Astrocyte of the spinal cord (primary cell): ENCODE results near the gene SLC7A9.
"Not testable (repeated sequence)": the region's sequence is repeated elsewhere in the genome, so short reads cannot be mapped to it uniquely, and the experiment has no call there.

Experiments used
- DNase-seq: peaks from one replicate; pipeline ENCODE4 v3.0.0; 2011; ENCODE audit warnings: low read depth, low spot score
- H3K4me3 ChIP-seq: 2 replicates; pipeline ENCODE4 v1.5.1; 2011; ENCODE audit warnings: low read depth, mild to moderate bottlenecking, low read length, moderate library complexity
- in situ Hi-C: cut with HindIII; loops from 2 replicates; pipeline ENCODE4 v1.10.0; 2017; ENCODE audit warnings: low sequenced_read_pairs
- TF ChIP-seq, protein P1 (sequence below): IDR thresholded peaks from 2 replicates; pipeline ENCODE4 v1.5.1; 2012; ENCODE audit warnings: low read depth, mild to moderate bottlenecking, low read length, inconsistent platforms

The SLC7A9 gene

DNA sequence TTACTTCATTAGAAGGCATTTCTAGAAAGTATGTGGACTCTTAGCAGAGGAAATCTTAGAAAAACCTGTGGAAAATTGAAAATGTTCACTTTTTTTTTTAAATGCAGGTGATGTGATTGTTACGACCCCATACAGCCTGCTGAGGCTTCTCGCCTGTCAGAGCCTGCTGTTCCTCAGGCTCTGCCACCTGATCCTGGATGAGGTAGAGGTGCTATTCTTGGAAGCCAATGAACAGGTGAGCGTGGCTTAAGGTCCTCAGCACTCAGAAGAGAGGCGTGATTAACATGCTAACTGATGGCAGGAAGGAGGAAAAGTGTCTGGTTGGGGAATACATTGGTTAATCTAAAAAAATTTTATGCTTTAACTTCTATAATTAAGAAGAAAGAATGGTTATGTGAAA is 71.4 kb downstream of the SLC7A9 start:
- TF ChIP-seq, protein P1, sequence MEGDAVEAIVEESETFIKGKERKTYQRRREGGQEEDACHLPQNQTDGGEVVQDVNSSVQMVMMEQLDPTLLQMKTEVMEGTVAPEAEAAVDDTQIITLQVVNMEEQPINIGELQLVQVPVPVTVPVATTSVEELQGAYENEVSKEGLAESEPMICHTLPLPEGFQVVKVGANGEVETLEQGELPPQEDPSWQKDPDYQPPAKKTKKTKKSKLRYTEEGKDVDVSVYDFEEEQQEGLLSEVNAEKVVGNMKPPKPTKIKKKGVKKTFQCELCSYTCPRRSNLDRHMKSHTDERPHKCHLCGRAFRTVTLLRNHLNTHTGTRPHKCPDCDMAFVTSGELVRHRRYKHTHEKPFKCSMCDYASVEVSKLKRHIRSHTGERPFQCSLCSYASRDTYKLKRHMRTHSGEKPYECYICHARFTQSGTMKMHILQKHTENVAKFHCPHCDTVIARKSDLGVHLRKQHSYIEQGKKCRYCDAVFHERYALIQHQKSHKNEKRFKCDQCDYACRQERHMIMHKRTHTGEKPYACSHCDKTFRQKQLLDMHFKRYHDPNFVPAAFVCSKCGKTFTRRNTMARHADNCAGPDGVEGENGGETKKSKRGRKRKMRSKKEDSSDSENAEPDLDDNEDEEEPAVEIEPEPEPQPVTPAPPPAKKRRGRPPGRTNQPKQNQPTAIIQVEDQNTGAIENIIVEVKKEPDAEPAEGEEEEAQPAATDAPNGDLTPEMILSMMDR: no peak
- H3K4me3 ChIP-seq: no peak overlapping the region
- in situ Hi-C loops: no loop called here
- no peak for DNase-seq

DNA sequence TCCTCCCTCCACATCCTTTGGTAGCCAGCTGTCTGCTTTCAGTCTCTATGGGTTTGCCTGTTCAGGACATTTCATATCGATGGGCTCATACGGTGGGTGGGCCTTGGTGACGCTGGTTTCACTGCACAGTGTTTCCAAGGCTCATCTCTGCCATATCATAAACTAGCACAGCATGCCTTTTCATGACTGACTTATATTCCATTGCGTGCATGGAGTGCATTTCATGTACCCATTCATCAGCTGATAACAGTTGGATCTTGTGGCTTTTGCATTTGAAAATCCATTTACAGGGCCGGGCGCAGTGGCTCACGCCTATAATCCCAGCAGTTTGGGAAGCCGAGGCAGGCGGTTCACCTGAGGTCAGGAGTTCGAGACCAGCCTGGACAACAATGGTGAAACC is 80.1 kb downstream of the SLC7A9 start:
- in situ Hi-C loops: no loop called here
- no peak for DNase-seq
- no peak overlapping the region for H3K4me3 ChIP-seq
- TF ChIP-seq, protein P1: no peak

DNA sequence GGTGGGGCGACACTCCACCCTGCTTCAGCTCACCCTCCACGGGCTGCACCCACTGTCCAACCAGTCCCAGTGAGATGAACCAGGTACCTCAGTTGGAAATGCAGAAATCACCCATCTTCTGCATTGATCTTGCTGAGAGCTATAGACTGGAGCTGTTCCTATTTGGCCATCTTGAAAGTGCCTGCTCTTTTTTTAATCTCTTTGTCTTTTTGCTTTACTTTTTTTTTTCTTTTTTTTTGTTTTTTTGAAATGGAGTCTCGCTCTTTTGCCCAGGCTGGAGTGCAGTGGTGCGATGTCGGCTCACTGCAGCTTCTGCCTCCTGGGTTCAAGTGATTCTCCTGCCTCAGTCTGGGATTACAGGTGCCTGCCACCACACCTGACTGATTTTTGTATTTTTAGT is 81.7 kb downstream of the SLC7A9 start:
- in situ Hi-C loops, DNase-seq, H3K4me3 ChIP-seq: not testable (repeated sequence)

DNA sequence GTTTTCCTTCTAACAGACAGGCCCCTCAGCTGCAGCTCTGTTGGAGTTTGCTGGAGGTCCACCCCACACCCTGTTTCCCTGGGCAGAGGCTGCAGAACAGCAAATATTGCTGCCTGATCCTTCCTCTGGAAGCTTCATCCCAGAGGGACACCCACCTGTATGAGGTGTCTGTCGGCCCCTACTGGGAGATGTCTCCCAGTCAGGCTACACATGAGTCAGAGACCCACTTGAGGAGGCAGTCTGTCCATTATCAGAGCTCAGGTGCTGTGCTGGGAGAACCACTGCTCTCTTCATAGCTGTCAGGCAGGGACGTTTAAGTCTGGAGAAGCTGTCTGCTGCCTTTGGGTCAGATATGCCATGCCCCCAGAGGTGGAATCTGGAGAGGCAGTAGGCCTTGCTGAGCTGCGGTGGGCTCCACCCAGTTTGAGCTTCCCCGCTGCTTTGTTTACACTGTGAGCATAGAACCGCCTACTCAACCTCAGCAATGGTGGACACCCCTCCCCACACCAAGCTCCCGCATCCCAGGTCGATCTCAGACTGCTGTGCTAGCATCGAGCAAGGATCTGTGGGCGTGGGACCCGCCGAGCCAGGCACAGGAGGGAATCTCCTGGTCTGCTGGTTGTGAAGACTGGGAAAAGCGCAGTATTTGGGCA is 82.3 kb downstream of the SLC7A9 start:
- in situ Hi-C loops, DNase-seq, H3K4me3 ChIP-seq: not testable (repeated sequence)

DNA sequence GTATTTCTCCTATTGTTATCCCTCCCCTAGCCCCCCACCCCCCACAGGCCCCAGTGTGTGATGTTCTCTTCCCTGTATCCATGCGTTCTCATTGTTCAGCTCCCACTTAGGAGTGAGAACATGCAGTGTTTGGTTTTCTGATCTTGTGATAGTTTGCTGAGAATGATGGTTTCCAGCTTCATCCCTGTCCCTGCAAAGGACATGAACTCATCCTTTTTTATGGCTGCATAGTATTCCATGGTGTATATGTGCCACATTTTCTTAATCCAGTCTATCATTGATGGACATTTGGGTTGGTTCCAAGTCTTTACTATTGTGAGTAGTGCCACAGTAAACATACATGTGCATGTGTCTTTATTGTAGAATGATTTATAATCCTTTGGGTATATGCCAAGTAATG is 87.5 kb downstream of the SLC7A9 start:
- DNase-seq, in situ Hi-C loops, H3K4me3 ChIP-seq: not testable (repeated sequence)

DNA sequence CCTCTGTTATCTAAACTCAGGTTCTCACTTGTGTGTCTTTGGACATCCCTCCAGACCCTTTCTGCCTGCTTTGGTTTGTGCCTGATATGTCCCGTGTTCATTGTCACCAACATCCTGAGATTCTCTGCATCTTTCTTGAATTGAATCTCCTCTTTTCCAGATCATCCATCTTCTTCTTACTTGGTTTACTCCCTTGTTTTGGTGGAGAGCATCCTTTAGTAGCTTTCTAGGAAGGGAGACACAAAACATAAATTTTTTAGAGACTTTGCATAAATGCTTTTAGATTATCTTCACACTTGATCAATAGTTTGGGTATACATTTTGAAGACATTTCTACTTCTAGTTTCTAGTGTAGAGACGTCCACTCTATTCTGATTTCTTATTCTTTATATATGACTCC is 88.3 kb downstream of the SLC7A9 start:
- no peak for DNase-seq
- no peak overlapping the region for H3K4me3 ChIP-seq
- TF ChIP-seq, protein P1: no peak
- in situ Hi-C loops: no loop called here
